Ovary (tissue), 3 donors: ENCODE results near the gene GOLGA6L22.
"Not testable (repeated sequence)": the region's sequence is repeated elsewhere in the genome, so short reads cannot be mapped to it uniquely, and the experiment has no call there.

ENCODE experiments used
- CTCF ChIP-seq, 3 donors: fragments of 450-650 bp in 2 of 3; fragments of 200-600 bp in 1 of 3; IDR thresholded peaks; one replicate each; pipeline versions ENCODE4 v1.5.1 to v1.8.0; 2016 to 2022; ENCODE audit warnings: antibody characterized with exemption in 3 of 3, mild to moderate bottlenecking in 1 of 3
- EP300 ChIP-seq: sonication (generic); formaldehyde crosslinking; IDR thresholded peaks from one replicate; pipeline ENCODE4 v1.6.1; 2017; ENCODE audit warnings: antibody characterized with exemption
- POLR2A ChIP-seq: fragments of 450-650 bp; IDR thresholded peaks from one replicate; pipeline ENCODE4 v1.6.1; 2017; ENCODE audit warnings: antibody characterized with exemption, mild to moderate bottlenecking, moderate library complexity
- donor health status: DM: no; HTN: no; CAD: no.

- TF ChIP-seq CTCF (IDR thresholded peaks at IDR 0.05); POLR2A; EP300: not testable (repeated sequence)
Measured at GRCh38 chr15:22498220-22498925, 39.7 kb downstream of the GOLGA6L22 start.
